IMR-90 (cell line): ENCODE data around the gene PRKD2.

Experiments used
- CEBPB ChIP-seq: IDR thresholded peaks from 2 replicates; pipeline ENCODE4 v1.6.1; 2012; ENCODE audit warnings: low read depth, low read length, improper control_type of control experiment
- MXI1 ChIP-seq: IDR thresholded peaks from 2 replicates; pipeline ENCODE4 v1.6.1; 2012; ENCODE audit warnings: low read depth, mild to moderate bottlenecking, low read length, moderate library complexity, borderline replicate concordance
- POLR2A ChIP-seq: IDR thresholded peaks from 2 replicates; pipeline ENCODE4 v1.6.1; 2012; ENCODE audit warnings: mild to moderate bottlenecking, low read depth, low read length
- TF ChIP-seq, protein P1 (sequence below): conservative IDR thresholded peaks from 2 replicates; pipeline ENCODE4 v1.5.1; 2012; ENCODE audit warnings: mild to moderate bottlenecking, low read depth, low read length, improper control_type of control experiment

DNA sequence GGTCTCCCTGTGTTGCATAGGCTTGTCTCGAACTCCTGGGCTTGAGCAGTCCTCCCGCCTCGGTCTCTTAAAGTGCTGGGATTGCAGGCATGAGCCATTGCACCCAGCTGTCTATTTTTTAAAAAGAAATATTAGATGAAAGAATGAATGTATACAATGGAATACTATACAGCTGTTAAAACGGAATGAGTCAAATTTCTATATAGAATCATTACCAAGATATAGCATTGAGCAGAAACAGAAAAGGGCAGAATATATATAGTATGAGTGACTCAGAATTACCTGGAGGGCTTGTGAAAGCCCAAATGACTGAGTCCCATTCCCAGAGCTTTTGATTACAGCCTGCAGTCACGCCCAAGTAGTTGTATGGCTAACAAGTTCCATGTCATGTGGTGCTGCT is 60.4 kb downstream of the PRKD2 start:
- TF ChIP-seq, protein P1, sequence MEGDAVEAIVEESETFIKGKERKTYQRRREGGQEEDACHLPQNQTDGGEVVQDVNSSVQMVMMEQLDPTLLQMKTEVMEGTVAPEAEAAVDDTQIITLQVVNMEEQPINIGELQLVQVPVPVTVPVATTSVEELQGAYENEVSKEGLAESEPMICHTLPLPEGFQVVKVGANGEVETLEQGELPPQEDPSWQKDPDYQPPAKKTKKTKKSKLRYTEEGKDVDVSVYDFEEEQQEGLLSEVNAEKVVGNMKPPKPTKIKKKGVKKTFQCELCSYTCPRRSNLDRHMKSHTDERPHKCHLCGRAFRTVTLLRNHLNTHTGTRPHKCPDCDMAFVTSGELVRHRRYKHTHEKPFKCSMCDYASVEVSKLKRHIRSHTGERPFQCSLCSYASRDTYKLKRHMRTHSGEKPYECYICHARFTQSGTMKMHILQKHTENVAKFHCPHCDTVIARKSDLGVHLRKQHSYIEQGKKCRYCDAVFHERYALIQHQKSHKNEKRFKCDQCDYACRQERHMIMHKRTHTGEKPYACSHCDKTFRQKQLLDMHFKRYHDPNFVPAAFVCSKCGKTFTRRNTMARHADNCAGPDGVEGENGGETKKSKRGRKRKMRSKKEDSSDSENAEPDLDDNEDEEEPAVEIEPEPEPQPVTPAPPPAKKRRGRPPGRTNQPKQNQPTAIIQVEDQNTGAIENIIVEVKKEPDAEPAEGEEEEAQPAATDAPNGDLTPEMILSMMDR = no peak
- TF ChIP-seq MXI1 = no peak
- TF ChIP-seq POLR2A = no peak
- no peak for TF ChIP-seq CEBPB
